ENCODE measurements around the gene UBL3.

UBL3 gene

DNA sequence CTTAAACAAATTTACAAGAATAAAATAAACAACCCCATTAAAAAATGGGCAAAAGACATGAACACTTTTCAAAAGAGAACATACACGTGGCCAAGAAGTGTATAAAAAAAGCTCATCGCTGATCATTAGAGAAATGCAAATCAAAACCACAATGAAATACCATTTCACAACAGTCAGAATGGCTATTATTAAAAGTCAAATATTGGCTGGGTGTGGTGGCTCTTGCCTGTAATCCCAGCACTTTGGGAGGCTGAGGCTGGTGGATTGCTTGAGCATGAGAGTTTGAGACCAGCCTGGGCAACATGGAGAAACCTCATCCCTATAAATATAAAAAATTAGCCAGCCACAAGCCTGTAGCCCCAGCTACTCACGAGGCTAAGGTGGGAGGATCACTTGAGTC lies 89.9 kb downstream of the UBL3 start:
- no peak for DNase-seq (ENCODE audit: low read depth, low spot score)

DNA sequence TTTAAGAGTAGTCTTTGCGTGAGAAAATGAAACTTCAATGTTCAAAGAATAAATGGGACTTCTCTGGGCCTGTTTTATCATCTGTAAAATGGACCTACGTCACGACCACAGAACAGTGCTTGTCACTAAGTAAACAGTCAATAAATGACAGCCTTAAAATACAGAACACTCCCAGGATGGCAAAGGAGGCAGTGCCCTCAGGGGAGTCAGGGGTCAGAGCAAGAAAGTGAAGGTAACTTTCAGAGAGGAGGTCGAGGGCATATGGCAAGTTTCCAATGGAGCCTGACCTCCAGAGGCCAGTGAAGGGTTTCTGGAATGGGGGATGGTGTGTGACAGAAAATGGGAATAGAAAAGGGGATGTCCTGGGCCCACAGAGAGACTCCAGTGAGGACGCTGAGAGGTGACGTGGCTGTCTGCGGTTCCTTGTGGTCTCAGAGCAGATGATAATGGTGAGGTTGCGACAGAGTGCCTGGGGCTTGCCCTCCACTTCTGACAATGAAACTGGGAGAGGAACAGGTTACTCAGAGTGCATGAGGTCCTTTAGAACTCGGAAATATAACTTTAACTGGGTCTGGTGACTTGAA lies 91.8 kb downstream of the UBL3 start:
- DNase-seq (ENCODE audit: low read depth, low spot score), result no peak

DNA sequence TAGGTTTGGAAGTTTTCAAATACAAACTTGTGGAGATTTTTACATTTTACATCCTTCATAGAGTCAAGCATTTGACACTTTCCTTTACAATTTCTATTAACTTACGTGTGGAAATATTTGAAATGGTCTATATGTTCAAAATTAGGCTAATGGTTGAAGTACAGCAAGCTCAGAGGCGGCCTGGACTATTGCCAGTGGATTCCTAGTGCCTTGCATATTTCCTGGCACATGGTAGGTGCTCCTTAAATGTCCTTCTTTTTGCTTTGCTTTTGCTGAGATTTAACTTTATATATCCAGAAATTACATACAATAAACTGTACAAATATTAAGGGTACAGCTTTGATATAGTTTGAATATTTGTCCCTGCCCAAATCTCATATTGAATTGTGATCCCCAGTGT lies 93.9 kb downstream of the UBL3 start:
- DNase-seq (ENCODE audit: low read depth, low spot score), result peak; percentile 29

DNA sequence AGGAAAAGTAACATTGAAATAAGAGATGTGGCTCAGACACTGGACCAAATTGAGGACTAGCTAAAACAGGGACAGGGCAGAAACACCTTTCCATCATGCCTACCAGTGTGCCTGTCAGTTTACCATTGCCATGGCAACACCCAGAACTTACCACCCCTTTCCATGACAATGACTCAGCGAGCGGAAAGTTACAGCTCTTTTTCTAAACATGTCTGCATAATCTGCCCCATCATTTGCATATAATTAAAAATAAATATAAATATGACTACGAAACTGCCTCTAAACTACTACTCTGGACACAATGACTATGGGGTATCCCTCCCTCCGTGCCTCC lies 96.0 kb downstream of the UBL3 start:
- DNase-seq (ENCODE audit: low read depth, low spot score), result peak; percentile 81

DNA sequence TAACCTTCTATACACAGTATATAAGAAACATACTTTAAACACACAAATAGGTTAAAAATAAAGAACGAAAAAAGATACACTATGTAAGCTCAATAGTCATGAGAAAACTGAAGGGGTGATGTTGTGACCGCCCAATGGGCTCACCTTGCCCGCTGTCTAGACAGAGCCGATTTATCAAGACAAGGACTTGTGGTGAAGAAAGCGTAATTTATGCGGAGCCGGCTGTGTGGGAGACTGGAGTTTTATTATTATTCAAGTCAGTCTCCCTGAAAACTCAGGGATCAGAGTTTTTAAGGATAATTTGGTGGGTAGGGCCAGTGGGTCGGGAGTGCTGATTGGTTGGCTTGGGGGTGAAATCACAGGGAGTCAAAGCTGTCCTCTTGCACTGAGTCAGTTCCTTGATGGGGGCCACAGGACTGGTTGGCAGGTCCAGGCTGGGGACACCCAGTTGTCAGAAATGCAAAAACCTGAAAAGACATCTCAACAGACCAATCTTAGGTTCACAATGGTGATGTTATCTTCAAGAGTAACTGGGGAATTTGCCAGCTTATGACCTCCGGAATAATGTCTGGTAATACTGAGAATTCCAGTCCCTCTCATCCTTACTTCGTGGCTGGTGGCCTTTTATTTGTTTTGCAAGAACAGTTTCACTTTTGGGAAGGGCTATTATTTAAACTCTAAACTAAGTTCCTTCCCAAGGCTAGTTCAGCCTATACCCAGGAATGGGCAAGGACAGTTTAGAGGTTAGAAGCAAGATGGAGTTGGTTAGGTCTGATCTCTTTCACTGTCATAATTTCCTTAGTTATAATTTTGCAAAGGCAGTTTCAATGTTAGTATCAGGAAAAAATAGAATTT lies 96.6 kb downstream of the UBL3 start:
- peak; percentile 37 for DNase-seq (ENCODE audit: low read depth, low spot score)

DNA sequence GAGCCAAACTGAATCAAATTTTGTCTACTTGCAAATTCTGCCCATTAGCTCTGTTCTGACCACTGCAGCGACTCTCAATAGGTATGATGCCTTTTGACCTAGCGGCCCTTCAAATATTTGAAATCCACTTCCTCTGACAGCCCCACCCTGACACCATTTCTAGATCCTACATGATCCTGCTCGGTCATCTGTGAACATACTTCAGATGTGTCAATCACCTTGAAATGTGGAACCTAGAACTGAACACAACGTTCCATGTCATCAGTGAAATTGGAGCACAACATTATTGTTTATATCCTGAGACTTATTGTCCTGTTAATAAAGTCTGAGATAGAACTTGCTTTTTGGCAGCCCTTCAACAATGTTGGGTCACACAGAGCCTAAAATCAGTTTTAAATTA lies 98.2 kb downstream of the UBL3 start:
- DNase-seq (ENCODE audit: low read depth, low spot score), result no peak

DNA sequence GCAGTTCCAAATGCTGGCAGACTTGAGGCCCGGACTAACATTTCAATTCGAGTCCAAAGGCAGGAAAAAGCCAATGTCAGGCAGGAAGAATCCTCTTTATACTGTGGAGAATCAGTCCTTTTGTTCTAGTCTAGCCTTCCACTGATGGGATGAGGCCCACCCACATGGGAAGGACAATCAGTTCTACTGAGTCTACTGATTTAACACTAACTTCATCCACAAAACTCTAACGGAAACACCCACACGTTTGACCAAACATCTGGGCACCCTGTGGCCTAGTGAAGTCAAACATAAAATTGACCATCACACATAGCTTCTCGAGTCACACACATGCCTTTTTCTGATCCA lies 100.3 kb downstream of the UBL3 start:
- no peak for DNase-seq (ENCODE audit: low read depth, low spot score)

DNA sequence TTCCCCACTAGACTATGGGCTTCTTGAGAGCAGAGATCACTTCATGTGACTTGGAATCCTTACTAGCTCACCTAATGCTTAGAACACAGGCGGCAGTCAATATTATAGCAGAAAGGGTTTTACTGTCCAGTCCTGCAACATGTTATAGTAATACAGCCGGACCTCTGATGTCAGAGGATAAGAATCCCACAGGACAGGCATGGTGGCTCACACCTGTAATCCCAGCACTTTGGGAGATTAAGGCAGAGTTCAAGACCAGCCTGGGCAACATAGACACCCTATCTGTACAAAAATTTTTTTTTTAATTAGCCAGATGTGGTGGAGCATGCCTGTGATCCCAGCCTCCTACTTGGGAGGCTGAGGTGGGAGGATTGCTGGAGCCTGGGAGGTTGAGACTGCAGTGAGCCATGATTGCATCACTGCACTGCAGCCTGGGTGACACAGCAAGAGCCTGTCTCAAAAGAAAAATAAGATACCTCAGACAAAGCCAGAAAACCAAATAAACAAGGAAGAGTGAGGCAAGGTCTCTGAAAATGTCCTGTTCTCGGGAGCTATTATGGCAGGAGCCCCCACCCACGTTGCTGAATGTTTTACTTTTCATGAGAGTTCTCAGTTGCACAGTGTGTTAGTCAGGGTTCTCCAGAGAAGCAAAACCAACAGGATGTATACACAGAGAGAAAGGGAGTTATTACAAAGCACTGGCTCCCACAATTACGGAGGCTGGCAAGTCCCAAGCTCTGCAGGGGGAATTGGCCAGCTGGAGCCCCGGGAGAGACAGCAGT lies 100.8 kb downstream of the UBL3 start:
- DNase-seq (ENCODE audit: low read depth, low spot score), result peak; percentile 39

DNA sequence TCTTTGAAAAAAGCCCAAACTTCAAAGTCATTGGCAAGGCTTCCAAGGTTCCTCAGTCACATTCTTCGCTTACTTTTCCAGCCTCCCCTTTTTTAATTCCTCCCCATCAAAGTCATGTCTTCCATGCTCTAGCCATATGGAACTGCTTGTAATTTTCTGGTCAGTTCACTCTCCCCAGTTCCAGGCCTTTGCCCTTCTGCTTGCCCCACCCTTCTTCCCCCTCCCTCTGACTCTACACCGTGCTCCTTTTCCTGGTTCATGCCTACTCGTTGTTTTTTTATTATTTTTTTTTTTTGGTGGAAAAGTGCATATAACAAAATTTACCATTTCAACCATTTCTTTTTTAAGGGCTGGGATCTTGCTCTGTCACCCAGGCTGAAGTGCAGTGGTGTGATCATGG lies 102.3 kb downstream of the UBL3 start:
- no peak for DNase-seq (ENCODE audit: low read depth, low spot score)

DNA sequence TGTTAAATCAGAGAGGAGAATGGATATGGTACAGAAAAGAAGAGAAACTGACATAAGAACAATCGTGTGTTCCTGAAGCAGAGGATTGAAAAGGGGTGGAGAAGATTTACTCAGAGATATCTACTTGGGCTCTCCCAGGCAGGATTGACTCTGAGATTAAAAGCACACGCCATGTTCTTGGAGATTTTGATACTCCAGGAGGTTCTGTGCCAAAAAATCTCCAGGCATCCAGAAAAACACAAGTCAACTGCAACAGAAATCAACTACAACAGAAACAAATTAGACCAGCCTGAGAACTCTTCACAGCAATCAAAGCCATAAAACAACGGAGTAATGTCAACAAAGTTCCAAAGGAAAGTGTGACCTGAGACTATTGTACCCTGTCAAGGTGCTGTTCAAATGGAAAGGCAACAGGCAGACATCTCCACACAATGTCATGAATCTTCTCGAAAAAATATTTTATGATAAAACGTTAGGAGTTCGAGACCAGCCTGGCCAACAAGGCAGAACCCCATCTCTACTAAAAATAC lies 104.2 kb downstream of the UBL3 start:
- DNase-seq (ENCODE audit: low read depth, low spot score), result no peak

DNA sequence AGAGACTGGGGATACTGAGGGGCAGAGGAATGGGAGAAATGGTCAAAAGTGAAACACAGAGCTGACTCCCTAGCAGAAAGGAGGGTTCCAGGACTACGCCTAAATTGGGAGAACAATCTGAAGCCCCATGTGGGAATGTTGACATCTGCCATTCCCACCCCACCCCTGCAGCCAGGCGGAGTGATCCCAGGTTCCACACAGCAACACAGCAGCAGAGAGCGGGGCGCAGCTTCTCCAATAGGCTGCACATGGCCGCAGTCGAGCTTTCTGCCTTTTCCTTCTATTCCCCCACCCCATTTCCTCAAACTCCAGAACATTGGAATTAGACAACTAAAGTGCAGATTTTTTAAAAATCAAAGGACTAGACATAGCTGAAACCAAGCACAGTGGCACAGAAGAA lies 104.7 kb downstream of the UBL3 start:
- no peak for DNase-seq (ENCODE audit: low read depth, low spot score)

DNA sequence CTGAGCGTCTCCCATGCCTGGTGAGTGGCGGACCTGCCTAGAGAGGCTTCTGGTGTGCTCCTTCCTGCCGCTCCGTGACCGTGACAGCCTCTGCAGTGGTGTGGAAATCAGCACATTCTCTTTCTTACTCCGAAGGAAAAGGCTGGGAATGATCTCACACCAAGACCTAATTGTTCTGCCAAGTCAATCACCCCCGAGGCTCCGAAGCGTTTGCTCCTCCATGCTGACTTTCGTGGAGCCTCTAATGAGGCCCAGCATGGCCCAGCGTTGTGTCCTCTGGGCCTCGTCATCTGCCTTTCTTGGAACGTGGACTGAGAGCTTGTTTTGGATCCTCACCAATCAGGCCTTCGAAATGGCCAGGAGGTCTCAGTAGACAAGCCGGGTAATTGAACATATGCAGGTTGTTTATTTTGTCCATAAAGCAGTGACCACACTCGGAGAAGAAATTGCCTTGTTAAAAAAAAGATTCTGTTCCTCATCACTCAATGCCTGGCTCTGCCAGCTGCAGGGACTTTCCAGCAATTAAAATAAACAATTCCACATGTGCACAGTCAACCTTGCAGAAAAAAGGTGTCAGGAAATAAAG lies 107.1 kb downstream of the UBL3 start:
- DNase-seq (ENCODE audit: low read depth, low spot score), result peak; percentile 68

DNA sequence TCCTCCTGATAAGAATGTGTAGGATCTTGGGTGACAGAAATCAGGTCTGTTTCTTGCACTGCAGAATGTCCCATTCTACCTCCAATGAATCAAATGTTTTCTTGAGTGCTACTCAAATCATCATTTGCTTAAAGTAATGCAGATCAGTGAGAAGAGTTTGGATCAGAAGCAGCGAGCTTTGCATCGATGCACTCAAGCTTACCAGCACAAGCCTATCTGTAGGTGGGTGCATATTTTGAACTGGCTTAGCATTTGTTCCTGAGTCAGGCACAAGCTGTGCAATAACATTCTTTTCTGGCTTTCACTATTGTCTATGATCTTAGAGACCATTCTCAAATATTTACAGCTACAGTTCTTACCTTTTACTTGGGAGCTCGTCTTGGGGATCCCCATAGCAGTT lies 109.5 kb downstream of the UBL3 start:
- no peak for DNase-seq (ENCODE audit: low read depth, low spot score)

DNA sequence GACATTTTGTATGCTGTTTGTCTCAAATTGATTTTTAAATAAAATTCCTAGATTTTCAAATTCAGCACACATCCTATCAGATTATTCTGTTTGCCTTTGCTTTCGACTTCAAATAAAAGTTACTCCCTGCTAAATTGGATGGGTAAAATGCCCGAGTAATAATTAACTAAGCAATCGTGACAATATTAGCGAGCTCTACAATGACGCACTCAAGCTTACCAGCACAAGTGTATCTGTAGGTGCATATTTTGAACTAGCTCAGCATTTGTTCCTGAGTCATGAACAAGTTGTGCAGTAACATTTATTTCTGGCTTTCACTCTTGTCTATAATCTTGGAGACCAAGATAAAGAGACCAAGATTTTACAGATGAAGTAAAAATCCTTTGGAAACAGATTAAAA lies 113.4 kb downstream of the UBL3 start:
- no peak for DNase-seq (ENCODE audit: low read depth, low spot score)

DNA sequence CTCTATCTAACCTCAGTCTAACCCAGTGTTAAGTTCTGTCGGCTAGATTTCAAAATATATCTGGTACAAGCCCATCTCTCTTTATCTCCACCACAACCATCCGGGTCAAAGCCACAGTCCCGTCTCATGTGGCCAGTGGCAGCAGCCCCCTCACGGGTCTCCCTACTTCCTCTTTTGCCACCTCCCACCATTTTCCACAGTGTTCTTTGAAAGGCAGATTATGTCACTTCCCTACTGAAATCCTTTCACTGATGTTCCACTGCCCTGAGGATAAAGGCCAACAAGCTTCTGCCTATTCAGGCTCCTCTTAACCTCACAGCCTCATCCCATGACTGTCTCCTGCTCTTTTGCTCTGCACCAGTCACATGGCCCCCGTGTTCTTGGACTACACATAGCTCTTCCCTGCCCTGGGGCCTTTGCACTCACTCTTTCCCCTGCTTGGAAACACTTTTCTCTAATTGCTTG lies 117.2 kb downstream of the UBL3 start:
- no peak for DNase-seq (ENCODE audit: low read depth, low spot score)

DNA sequence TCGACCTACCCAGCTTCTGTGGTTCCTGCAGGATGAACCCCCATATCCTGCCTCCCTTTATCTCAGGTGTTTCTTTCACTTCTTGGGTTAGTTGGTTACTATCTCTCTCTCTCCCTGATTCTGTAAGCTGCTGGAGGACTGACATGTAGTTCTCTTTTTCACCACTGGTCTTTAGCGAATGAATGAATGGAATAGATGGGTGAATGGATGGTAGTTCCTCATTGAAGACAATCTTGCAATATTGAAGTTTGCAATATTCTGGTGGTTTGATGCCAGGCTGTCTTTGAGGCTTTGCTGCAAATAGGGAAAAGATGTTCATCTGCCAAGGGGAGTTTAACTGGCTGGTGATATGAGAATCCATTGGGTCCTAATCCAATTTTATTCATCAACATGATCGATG lies 120.2 kb downstream of the UBL3 start:
- DNase-seq (ENCODE audit: low read depth, low spot score), result no peak

DNA sequence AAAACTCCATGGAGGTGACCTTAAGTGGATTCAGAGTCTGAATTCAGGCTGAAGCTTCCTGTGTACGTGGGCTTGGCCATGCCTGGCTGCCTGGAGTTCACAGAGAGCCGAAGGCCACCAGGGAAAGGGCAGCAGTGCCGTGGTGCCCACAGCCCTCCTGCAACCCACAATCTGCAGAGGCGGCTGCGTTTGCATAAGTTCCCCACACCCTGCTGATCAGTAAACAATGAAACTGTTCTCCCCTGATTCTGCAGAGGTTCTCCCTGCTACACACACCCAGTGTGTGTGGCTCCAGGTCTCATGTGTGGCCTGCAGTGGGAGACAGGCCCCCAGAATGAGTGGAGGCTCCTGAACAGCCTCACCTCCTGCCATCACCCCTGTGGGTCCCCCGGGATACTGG lies 128.0 kb downstream of the UBL3 start:
- no peak for DNase-seq (ENCODE audit: low read depth, low spot score)

DNA sequence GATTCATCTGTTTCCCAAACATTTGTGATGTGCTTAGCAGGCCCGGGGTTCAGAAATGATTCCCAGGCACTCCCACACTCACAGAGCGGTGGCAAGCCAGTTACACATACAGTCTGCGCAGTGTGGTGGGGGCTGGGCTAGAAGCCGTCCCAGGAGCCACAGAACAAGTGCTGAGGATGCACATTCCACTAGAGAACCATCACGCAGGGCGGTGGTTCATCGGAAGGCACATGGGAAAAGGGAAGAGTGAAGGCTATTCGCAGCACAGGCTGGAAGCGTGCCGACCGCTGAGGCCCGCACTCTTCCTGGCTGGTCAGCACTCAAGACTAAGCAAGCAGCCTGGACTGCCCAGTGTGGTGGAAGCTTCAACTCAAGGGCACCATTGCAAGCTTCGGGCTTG lies 128.7 kb downstream of the UBL3 start:
- no peak for DNase-seq (ENCODE audit: low read depth, low spot score)

DNA sequence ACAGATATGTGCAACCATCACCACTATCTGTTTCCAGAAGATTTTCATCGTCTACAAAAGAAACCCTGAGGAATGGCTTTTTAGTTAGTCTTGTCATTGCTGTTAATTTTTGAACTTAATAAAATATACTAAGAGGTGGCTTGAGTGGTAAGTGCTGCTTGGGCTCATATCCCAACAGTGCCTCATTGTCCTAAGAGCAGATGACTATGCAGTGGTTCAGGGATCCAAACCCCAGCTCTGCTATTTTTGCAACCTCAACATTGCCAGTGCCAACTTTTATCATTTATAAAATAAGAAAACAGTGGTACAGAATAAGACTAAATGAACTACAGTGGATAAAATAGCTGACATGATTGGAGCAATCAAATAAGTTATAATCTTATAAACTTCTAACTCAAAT lies 131.7 kb downstream of the UBL3 start:
- no peak for DNase-seq (ENCODE audit: low read depth, low spot score)

DNA sequence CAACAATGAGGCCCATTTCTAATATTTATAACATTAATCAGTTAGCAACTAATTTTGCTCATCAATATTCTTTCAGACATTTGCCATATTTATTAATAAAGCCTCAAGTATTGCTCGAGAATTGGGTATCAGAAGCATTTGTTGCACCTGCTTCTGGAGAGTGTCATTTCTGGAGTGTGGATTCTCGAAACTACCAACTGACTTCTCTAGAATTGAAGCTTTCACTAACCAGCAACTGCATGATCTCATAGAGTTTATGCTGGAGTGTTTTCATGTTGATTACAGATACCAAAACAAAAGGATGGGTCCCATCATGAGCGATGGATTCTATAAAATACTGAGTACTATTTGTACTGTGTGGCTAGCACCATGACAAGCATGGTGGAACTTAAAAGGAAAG lies 133.9 kb downstream of the UBL3 start:
- DNase-seq (ENCODE audit: low read depth, low spot score), result no peak

Data from astrocyte of the hippocampus (primary cell).